ENCODE data around the gene WDR43.

GRCh38 chr2:28894470-28895188 lies at the start of gene WDR43:
- TF ChIP-seq EZH2 (IDR thresholded peaks at IDR 0.05; ENCODE audit: low read length) (no peak), CTCF (optimal IDR thresholded peaks at IDR 0.05 in 1 of 3, IDR thresholded peaks at IDR 0.05 in 1 of 3, conservative IDR thresholded peaks at IDR 0.05 in 1 of 3; ENCODE audit: extremely low read depth in 1 of 3, insufficient read depth in 2 of 3, low read length in 3 of 3) (no peak)
